KOPT-K1 (cell line): Measurements from ENCODE around the gene PIANP.
"Not testable (repeated sequence)": the region's sequence is repeated elsewhere in the genome, so short reads cannot be mapped to it uniquely, and the experiment has no call there.

Experiments
- H3K27ac ChIP-seq: fragments of 200-600 bp; sonication (generic); 2 replicates; pipeline ENCODE4 v1.5.1; 2016; ENCODE audit warnings: antibody characterized with exemption, mild to moderate bottlenecking, low read depth, low read length; ENCODE audit not compliant: poor library complexity, severe bottlenecking
- H3K36me3 ChIP-seq: fragments of 200-600 bp; sonication (generic); 2 replicates; pipeline ENCODE4 v1.5.1; 2017; ENCODE audit warnings: antibody characterized with exemption, mild to moderate bottlenecking, low read length, moderate library complexity; ENCODE audit not compliant: insufficient read depth
- H3K9me3 ChIP-seq: fragments of 200-600 bp; sonication (generic); 2 replicates; pipeline ENCODE4 v1.5.1; 2017; ENCODE audit warnings: antibody characterized with exemption, low read length, mild to moderate bottlenecking; ENCODE audit not compliant: insufficient read depth, poor library complexity, severe bottlenecking

The PIANP gene

GRCh38 chr12:6700646-6701051 lies at the start of gene PIANP:
Gene PIANP (minus strand): TSS chr12:6700815. CDS start chr12:6698061, 2,754 bp downstream.
- Histone ChIP-seq H3K9me3 (peaks cover 4% of the 10 kb centered on the region), H3K27ac (no peak within 1 kb of the TSS)

GRCh38 chr12:6748761-6749160 lies 48.1 kb upstream of the PIANP start:
- no peak overlapping the region for H3K27ac ChIP-seq
- peaks cover 69% of the 10 kb centered on the region for H3K36me3 ChIP-seq
- no peaks in the 10 kb centered on the region for H3K9me3 ChIP-seq

More at GRCh38 chr12:6700646-6701051, at the start of gene PIANP:
- no peaks in the 10 kb centered on the region for H3K36me3 ChIP-seq

- peaks cover 69% of the 10 kb centered on the region for H3K36me3 ChIP-seq
- H3K9me3 ChIP-seq: no peaks in the 10 kb centered on the region
- no peak overlapping the region for H3K27ac ChIP-seq
Observed at GRCh38 chr12:6747216-6747615, 46.6 kb upstream of the PIANP start.

- Histone ChIP-seq H3K36me3 (peaks cover 57% of the 10 kb centered on the region), H3K27ac (no peak overlapping the region), H3K9me3 (no peaks in the 10 kb centered on the region)
Observed at GRCh38 chr12:6745741-6746525, 45.3 kb upstream of the PIANP start.

- H3K36me3 ChIP-seq: peaks cover 31% of the 10 kb centered on the region
- not testable (repeated sequence) for H3K27ac ChIP-seq, H3K9me3 ChIP-seq
Observed at GRCh38 chr12:6743300-6743699, 42.7 kb upstream of the PIANP start.

GRCh38 chr12:6742834-6743233 lies 42.2 kb upstream of the PIANP start:
- H3K9me3 ChIP-seq: no peaks in the 10 kb centered on the region
- no peak overlapping the region for H3K27ac ChIP-seq
- peaks cover 26% of the 10 kb centered on the region for H3K36me3 ChIP-seq

- H3K36me3 ChIP-seq: peaks cover 19% of the 10 kb centered on the region
- not testable (repeated sequence) for H3K9me3 ChIP-seq, H3K27ac ChIP-seq
Observed at GRCh38 chr12:6742080-6742479, 41.5 kb upstream of the PIANP start.

GRCh38 chr12:6736754-6737153 lies 36.1 kb upstream of the PIANP start:
- H3K9me3 ChIP-seq: no peaks in the 10 kb centered on the region
- no peak overlapping the region for H3K27ac ChIP-seq
- peaks cover 14% of the 10 kb centered on the region; the same call in 1 of the 2 replicates for H3K36me3 ChIP-seq

- no peaks in the 10 kb centered on the region for H3K9me3 ChIP-seq
- H3K36me3 ChIP-seq: peaks cover 23% of the 10 kb centered on the region
- no peak overlapping the region for H3K27ac ChIP-seq
Observed at GRCh38 chr12:6735448-6736191, 35.0 kb upstream of the PIANP start.

- Histone ChIP-seq H3K27ac (no peak overlapping the region), H3K9me3 (no peaks in the 10 kb centered on the region), H3K36me3 (peaks cover 32% of the 10 kb centered on the region)
Observed at GRCh38 chr12:6734506-6735387, 34.1 kb upstream of the PIANP start.

- Histone ChIP-seq H3K36me3 (peaks cover 57% of the 10 kb centered on the region), H3K9me3 (no peaks in the 10 kb centered on the region), H3K27ac (no peak overlapping the region)
Observed at GRCh38 chr12:6730169-6730568, 29.6 kb upstream of the PIANP start.

- H3K36me3 ChIP-seq: peaks cover 47% of the 10 kb centered on the region
- H3K27ac ChIP-seq: no peak overlapping the region
Observed at GRCh38 chr12:6729186-6729585, 28.6 kb upstream of the PIANP start.

GRCh38 chr12:6725350-6725749 lies 24.7 kb upstream of the PIANP start:
- peaks cover 30% of the 10 kb centered on the region for H3K36me3 ChIP-seq
- no peak overlapping the region for H3K27ac ChIP-seq
- H3K9me3 ChIP-seq: no peaks in the 10 kb centered on the region

More at GRCh38 chr12:6729186-6729585, 28.6 kb upstream of the PIANP start:
- H3K9me3 ChIP-seq: no peaks in the 10 kb centered on the region

- Histone ChIP-seq H3K9me3 (no peaks in the 10 kb centered on the region), H3K36me3 (peaks cover 21% of the 10 kb centered on the region), H3K27ac (peak overlapping the region; percentile 72)
Observed at GRCh38 chr12:6724409-6724797, 23.8 kb upstream of the PIANP start.
